HG03045 (cell line): ENCODE measurements around the gene SCGB1C2.

Source experiments
- ATAC-seq: cut with Tn5 transposase; IDR thresholded peaks from one replicate; pipeline ENCODE4 v1.9.1; 2021; ENCODE audit warnings: mild to moderate bottlenecking, moderate library complexity; ENCODE audit not compliant: unreplicated experiment

SCGB1C2 gene

DNA sequence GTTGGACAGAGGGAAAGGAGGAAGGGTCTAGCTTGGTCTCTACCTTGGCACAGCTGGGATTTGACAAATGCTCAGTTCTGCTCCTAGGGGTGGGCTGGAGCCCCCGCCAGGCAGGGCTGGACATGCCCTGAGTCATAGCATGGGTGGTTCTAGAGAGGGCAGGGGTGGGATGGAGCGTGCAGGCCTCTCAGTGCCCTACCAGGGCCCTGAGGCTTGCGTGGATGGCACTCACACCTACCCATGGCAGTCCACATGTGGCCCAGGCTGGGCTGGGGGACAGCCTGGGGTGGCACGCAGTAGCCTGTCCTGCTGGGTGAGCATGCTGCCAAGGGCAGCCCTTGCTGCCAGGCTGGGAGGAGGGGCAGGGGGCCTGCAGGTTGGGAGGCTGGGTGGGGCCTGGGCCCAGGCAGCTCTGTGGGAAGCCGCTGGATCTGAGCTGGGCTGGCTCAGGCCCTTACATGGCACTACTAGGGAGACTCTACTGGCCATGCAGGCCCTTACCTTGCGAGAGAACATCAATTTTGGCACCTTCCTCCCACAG is 32.8 kb downstream of the SCGB1C2 start:
- no peak for ATAC-seq

DNA sequence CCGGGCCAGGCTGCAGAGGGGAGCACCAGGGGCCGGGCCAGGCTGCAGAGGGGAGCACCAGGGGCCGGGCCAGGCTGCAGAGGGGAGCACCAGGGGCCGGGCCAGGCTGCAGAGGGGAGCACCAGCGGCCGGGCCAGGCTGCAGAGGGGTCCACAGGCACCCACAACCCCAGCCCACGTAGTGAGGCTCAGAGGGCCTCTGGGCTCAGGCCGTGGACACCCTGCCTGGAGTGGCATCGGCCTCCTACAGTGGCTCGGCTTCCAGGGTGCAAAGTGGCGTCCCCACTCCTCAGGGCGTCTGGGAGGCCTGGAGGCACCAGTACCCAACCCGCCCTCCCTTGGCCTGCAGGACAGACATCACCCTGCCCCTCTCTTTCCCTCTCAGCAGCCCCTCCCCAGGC is 34.5 kb downstream of the SCGB1C2 start:
- no peak for ATAC-seq

DNA sequence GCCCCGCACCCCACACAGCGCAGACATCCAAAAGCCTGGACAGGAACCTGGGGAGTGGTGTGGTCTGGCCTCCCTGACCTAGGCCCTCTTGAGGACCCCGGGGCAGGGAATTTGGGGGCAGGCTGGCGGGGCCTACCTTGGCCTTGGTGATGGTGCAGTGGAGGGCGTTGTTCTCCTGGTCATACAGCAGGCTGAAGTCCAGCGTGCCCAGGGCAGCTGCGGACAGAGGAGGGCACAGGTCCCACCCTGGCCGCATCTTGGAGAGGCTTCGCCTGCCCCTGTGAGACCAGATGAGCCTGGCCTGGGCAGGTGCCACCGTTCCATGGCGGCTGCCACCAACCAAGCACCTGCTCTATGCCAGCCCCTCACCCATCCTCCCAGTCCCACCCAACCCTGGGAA is 35.0 kb downstream of the SCGB1C2 start:
- no peak for ATAC-seq

GRCh38 chr17:173166-173911 is 36.0 kb downstream of the SCGB1C2 start:
- ATAC-seq: no peak

DNA sequence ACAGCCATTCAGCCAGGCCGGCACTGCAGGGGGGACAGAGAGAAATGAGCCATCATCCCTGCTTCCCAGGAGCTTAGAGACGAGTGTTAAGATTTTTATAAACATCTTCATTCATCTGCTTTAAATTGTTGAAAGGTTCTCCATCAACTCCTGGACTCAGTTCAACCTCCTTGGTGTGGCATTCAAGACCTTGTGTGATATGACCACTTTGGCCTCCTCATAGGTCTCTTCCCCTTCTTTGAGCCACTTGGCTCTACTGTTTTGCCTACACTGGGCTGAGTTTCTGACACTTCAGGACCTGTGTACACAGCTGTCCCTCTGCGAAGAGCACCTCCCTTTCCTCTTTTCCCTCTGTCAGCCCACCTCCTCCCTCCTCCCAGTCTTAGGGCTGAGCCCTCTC is 39.8 kb downstream of the SCGB1C2 start:
- ATAC-seq: no peak

- ATAC-seq: no peak
These were observed 40.4 kb downstream of the SCGB1C2 start for GRCh38 chr17:177762-178161.

GRCh38 chr17:178292-179065 is 41.1 kb downstream of the SCGB1C2 start:
- no peak for ATAC-seq

- no peak for ATAC-seq
These were observed 41.7 kb downstream of the SCGB1C2 start for GRCh38 chr17:179066-179432.

- no peak for ATAC-seq
These were observed 42.5 kb downstream of the SCGB1C2 start for GRCh38 chr17:179781-180380.

GRCh38 chr17:180381-181244 is 43.2 kb downstream of the SCGB1C2 start:
- ATAC-seq: no peak

DNA sequence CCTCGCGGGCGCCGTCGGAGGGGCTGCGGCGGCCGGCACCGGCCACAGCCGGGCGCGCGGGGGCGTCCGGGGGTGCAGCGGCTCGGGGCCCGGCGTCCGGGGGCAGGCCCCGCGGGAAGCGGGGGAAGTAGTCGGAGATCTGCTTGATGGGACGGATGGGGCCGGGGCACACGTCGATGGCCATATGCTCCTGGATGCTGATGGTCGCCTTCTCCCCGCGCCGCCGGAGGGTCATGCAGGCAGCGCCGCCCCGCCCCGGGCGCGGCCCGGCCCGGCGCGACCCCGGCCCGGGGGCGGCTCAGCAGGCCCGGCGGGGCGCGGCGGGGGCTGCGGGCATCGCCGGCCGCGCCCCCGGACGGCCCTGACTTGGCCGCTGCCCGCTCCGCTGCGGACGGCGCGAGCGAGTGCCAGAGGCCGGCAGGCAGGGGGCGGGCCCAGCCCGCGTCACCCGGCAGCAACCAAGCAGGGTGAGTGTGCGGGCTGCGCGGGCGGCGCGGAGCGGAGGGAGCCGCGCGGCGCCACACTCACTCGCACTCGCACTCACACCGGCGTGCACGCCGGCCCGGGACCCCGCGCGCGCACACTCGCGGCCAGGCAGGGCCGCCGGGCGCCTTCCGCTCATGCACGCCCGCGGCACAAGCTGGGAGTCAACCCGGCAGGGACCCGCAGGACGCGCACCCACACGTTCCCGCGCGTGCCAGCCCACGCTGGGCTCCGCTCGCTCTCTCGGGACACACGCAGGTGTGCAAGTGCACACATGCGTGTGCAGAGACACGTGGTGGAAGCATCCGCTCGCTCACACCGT is 44.1 kb downstream of the SCGB1C2 start, which contains the start of gene DOC2B:
TSS of gene DOC2B (minus strand) at position 406 of the 805 bp plus-strand sequence. CDS start at position 235, 171 bp downstream.
- no peak for ATAC-seq

DNA sequence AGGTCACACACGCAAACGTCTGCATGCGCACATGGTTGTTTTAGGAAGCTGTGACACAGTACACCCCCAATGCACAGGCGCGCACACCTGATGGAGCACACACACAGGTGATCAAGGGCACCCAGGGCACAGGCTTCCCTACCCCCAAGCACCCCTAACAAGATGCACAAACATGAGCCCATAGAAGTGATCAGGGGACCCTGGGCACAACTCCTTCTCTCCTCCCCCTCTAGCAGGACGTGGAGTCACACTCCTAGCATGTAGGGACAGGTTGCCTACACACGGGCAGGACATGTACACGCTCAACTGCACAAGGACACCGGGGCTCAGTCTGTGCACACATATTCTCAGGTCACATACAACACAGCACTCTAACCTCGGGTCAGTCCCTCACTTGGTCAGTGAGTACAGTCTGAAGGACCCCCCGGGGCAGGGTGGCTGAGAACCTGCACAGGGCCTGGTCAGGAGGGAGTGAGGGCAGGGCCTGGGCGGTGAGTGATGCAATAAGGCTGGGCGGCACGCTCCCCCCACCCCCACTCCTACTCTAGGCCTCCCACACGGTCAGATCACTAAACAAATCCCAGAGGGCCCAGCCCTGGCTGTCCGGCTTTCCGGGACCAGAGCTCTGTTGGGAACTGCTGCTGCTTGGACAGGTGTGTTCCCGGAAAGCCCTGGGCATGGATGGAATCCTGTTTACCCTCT is 44.8 kb downstream of the SCGB1C2 start:
- no peak for ATAC-seq

DNA sequence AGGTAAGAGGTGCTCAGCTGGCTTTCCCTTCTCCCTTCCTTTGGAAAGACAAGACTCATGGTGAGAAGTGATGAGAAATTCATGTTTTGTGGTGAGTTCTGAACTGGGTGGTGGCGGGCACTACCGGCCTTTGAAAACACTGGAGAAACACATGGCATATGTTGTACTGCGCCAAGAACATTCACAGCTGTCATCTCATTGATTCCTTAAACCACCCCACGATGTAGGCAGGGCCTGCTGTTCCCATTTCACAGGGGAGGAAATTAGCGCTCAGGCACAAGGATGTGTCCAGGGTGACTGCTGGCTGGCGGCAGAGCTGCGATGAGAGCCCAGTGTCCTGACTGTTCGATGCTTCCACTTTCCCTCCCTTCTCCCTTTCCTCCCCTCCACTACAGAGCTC is 45.7 kb downstream of the SCGB1C2 start:
- ATAC-seq: no peak

- ATAC-seq: no peak
These were observed 48.2 kb downstream of the SCGB1C2 start for GRCh38 chr17:185445-186138.

GRCh38 chr17:187130-187529 is 49.8 kb downstream of the SCGB1C2 start:
- ATAC-seq: no peak
